ENCODE results near the gene KRT31. TPM values are rescaled to one million over a fixed set of nuclear protein-coding genes. Genes with fewer than 3 reads are reported as not detected.

Gene KRT31
- polyA plus RNA-seq, 2 of the 4 experiments (the other 2 are of a cell fraction) = not detected

GRCh38 chr17:41369023-41369422, 28.4 kb downstream of the KRT31 start:
- Histone ChIP-seq H3K4me2 (no peak overlapping the region), H3K4me3 (no peak overlapping the region), H3K4me1 (no peaks in the 10 kb centered on the region), H3K27ac (no peak overlapping the region), H3K9me3 (peaks cover 4% of the 10 kb centered on the region; the same call in 1 of the 3 replicates)
- no peak for ATAC-seq
- DNase-seq (ENCODE audit: low read depth in 1 of 2, low spot score in 1 of 2) = no peak
- ChIA-PET CTCF (interaction anchor here (0.5 to 0.7 kb wide), 2 partner anchors 68 to 280 kb away, joined by 3 read pairs; no protein-coding TSS in a partner anchor), POLR2A (no interaction called here)
- 91% methylated on average over 2 of the region's 2 CpGs for WGBS (ENCODE audit: missing lambda C conversion rate)
- no peak for TF ChIP-seq HMGXB4 (CRISPR knock-in tag; IDR thresholded peaks at IDR 0.05; ENCODE audit: borderline replicate concordance)
- TF ChIP-seq PBX3 (IDR thresholded peaks at IDR 0.05) = no peak
- no peak for TF ChIP-seq SMC3 (IDR thresholded peaks at IDR 0.05)
- TF ChIP-seq HOXB5 (CRISPR knock-in tag; IDR thresholded peaks at IDR 0.05) = no peak
- TF ChIP-seq FOSB (CRISPR knock-in tag; IDR thresholded peaks at IDR 0.05) = no peak
- no peak for TF ChIP-seq TFCP2L1 (CRISPR knock-in tag; IDR thresholded peaks at IDR 0.05)
- TF ChIP-seq CEBPB (IDR thresholded peaks at IDR 0.05) = no peak
- TF ChIP-seq USF2 (IDR thresholded peaks at IDR 0.05) = no peak
- TF ChIP-seq ZNF302 (CRISPR knock-in tag; IDR thresholded peaks at IDR 0.05) = no peak
- TF ChIP-seq HOXB13 (CRISPR knock-in tag; IDR thresholded peaks at IDR 0.05; ENCODE audit: low read depth) = no peak
- no peak for TF ChIP-seq MYC (IDR thresholded peaks at IDR 0.05; ENCODE audit: borderline replicate concordance, low read length)
- no peak for TF ChIP-seq RARB (CRISPR knock-in tag; IDR thresholded peaks at IDR 0.05)
- TF ChIP-seq BHLHE40 (IDR thresholded peaks at IDR 0.05; ENCODE audit: low read depth, low read length) = no peak
- FAIRE-seq = no peak

- ATAC-seq = peak; percentile 41 to 57; a peak in 3 of 6 replicates
- FAIRE-seq = peak; percentile 73
- Histone ChIP-seq H3K9me3 (no peaks in the 10 kb centered on the region), H3K4me1 (no peaks in the 10 kb centered on the region), H3K4me3 (no peak overlapping the region), H3K4me2 (no peak overlapping the region; the same call in 2 of the 3 replicates), H3K27ac (no peak overlapping the region)
- no peak for TF ChIP-seq HOXB5 (CRISPR knock-in tag; IDR thresholded peaks at IDR 0.05)
- TF ChIP-seq ESRRA (IDR thresholded peaks at IDR 0.05; ENCODE audit: borderline replicate concordance, low read length) = no peak
- POLR2A ChIA-PET = no interaction called here
- DNase-seq (ENCODE audit: low read depth in 1 of 2, low spot score in 1 of 2) = peak in 1 of 2 experiments; percentile 25
- WGBS (ENCODE audit: missing lambda C conversion rate) = 63% methylated on average over 10 of the region's 10 CpGs
- CTCF ChIA-PET = interaction anchor here (0.8 to 1.5 kb wide), 4 partner anchors 10 to 281 kb away, joined by 3 to 6 read pairs (median 4); no protein-coding TSS in a partner anchor
Measured at GRCh38 chr17:41367426-41368075, 29.9 kb downstream of the KRT31 start.

- FAIRE-seq = no peak
Measured at GRCh38 chr17:41366070-41366469, 31.3 kb downstream of the KRT31 start.

More at GRCh38 chr17:41366070-41366469, 31.3 kb downstream of the KRT31 start:
- DNase-seq (ENCODE audit: low read depth in 1 of 2, low spot score in 1 of 2) = no peak
- Histone ChIP-seq H3K4me2 (no peak overlapping the region), H3K4me3 (no peak overlapping the region), H3K27ac (no peak overlapping the region), H3K4me1 (no peaks in the 10 kb centered on the region), H3K9me3 (no peaks in the 10 kb centered on the region)
- ChIA-PET POLR2A (no interaction called here), CTCF (interaction anchor here (0.6 to 1.1 kb wide), 7 partner anchors 8 to 445 kb away, joined by 3 to 4 read pairs (median 3); no protein-coding TSS in a partner anchor)
- TF ChIP-seq CHD2 (IDR thresholded peaks at IDR 0.05; ENCODE audit: low read length, partially characterized antibody) = no peak
- TF ChIP-seq HDAC2 (IDR thresholded peaks at IDR 0.05) = no peak
- no peak for TF ChIP-seq EP300 (IDR thresholded peaks at IDR 0.05)
- TF ChIP-seq NPAS2 (CRISPR knock-in tag; IDR thresholded peaks at IDR 0.05; ENCODE audit: borderline replicate concordance) = no peak
- TF ChIP-seq HMGXB4 (CRISPR knock-in tag; IDR thresholded peaks at IDR 0.05; ENCODE audit: borderline replicate concordance) = no peak
- TF ChIP-seq NR3C1 (IDR thresholded peaks at IDR 0.05) = no peak
- no peak for TF ChIP-seq NFE2L2 (conservative IDR thresholded peaks at IDR 0.05; ENCODE audit: low read length)
- no peak for TF ChIP-seq POLR2AphosphoS2 (conservative IDR thresholded peaks at IDR 0.05; ENCODE audit: low read length)
- TF ChIP-seq CTCF (IDR thresholded peaks at IDR 0.05) = no peak
- no peak for TF ChIP-seq MAFK (IDR thresholded peaks at IDR 0.05; ENCODE audit: partially characterized antibody)
- TF ChIP-seq RNF2 (IDR thresholded peaks at IDR 0.05; ENCODE audit: borderline replicate concordance, low read depth) = no peak
- TF ChIP-seq TP53 (CRISPR knock-in tag; IDR thresholded peaks at IDR 0.05) = no peak
- TF ChIP-seq FOSB (CRISPR knock-in tag; IDR thresholded peaks at IDR 0.05) = no peak
- TF ChIP-seq TFCP2L1 (CRISPR knock-in tag; IDR thresholded peaks at IDR 0.05) = no peak
- TF ChIP-seq SMC3 (IDR thresholded peaks at IDR 0.05) = no peak
- no peak for TF ChIP-seq RARB (CRISPR knock-in tag; IDR thresholded peaks at IDR 0.05)
- TF ChIP-seq CBX8 (IDR thresholded peaks at IDR 0.05) = no peak
- no peak for ATAC-seq

Data from A549 (cell line).